Pulmonary artery endothelial cell (primary cell): Measurements from ENCODE around the gene WSCD1. TPM values are rescaled to one million over a fixed set of nuclear protein-coding genes. Genes with fewer than 3 reads are reported as not detected.

Experiments used
- DNase-seq: peaks from one replicate; pipeline ENCODE4 v3.0.0-alpha.2; 2011; ENCODE audit warnings: low read depth, low spot score
- total RNA-seq: library from RNA; depleted of rRNA; stranded (reverse); fragments of >200 nt; gene quantifications from 2 replicates; pipeline ENCODE4 v1.2.3, GENCODE V29; 2014

WSCD1 gene
- total RNA-seq, 1 donor from 2014 or later: 49.5 TPM

- DNase-seq: no peak
These were observed 10.8 kb upstream of the WSCD1 start for GRCh38 chr17:6059406-6059805.

DNA sequence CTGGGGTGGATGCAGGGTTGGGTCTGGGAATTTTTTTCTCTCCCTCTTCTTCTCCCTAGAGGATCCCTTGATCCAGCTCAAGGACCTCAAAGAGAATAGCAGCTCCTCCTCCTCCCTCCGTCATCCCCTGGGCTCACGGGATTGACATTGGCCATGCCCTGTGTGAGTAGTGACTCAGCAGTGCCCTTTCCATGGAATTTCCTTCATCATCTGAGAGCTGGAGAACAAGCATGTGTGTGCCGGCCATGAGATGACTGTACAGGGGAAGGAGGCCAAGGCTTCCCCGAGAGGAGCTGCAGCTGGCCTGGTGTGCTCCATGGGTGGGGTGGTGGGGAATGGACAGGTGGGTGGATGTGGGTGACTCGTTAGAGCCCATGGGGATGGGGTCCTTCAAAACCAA, 8.9 kb upstream of the WSCD1 start:
- DNase-seq: peak; percentile 64

DNA sequence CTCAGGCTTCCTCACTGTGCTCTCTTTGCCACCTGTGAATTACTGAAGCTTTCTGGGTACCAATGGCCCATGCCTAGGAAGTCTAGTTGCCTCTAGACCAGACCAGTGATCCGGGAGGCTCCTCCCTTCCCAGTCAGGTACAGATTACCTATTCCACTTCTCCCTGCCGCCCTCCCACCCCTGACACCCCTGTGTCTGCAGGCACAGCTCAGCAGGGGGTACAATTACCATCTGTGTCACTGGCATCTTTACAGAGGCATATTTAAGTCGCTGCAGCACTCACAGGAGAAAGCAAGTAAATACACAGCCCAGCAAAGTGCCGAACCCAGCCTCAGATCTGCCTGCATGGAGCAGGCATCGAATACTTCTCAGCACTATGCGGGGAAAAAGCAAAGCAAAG, 5.3 kb upstream of the WSCD1 start:
- no peak for DNase-seq

DNA sequence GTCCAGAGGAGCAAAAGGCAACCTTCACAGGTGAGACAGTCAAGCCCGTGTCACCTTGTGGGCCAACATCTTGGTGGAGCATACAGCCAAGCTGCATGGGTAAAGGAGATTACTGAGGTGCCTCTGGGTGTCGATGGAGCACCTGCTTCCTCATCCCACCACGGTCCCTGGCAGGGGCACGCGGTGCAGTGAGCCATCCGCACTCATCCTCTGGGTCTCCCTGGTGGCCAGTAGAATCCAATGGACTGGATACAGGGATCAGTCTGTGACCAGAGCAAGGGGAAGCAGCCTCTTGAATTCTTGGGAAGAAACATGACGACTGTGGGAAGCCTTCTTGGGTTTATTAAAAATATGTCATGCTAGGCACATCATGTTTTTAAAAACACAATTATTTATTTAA, 4.8 kb upstream of the WSCD1 start:
- DNase-seq: no peak

DNA sequence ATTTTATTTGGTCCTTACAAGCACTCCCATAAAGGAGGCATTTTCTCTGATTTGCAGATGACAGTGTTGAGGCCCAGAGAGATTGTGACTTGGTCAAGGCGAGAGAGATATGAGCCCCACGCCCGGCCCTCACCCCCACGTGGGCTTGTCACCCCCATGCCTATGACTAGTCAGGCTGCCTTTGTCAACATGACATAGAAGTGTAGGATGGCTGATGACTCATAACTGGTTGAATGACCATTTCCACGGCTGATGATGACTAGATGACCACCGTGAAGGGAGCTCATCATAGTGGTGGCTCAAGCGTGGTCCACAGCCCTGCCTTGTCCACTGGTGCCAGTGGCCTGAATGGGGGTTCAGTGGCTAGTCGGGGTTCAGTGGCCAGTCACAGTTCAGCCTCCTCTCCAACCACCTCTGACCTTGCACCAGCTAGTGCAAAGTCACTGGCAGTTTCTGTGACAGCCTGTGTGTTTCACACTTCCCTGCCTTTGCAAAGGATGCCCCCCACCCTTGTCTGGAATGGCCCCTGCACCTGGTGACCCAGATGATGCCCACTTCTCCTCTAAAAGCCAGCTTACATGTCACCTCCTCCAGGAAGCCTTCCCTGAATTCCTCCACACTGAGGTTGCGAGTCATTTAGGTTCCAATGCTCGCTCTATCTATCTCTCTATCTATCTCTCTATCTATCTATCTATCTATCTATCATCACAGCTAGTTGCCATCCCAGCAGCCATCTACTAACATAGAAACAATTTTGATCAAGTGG, 3.8 kb upstream of the WSCD1 start:
- no peak for DNase-seq

DNA sequence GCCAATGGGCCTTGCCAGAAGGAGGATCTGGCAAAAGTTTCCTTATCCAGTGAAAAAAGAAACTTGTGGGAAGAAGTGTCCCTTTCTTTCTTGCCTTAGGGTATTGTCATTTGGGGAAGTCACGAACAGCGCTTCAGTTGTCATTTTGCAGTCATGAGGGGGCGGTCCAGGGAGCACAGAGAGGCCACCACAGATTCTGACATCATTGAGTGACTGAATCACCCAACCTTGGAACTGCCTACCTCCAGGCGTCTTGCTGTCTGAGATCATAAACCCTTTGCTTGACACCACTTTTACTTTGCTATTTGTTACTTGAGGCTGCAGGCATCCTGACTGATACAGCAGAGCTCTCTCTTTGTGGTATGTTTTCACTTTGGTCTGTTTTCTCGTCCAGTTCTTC, 3.1 kb upstream of the WSCD1 start:
- DNase-seq: no peak

DNA sequence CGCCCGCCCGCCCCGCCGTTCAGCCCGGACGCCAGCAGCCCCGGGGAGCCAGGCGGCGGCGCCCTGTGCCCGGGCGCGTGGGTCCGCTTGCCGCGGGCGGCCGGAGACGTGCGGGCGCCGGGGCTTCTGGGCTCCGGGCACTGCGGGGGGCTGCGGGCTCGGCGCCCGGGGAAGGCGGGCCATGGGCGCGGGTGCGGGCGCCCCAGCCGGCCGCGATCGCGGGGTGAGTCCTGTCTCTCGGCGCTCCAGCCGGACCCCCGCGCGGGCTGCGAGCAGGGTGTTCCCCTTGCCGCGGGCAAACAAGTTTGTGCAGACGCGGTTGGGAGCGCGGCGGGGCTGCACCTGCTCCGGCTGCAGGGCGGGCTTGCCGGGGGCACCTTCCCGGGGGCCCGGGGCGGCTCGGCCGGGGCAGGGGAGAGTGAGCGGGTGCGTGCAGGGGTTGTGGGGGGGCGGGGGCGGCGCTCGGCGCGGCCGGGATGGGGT, 292 bp downstream of the WSCD1 start:
- DNase-seq: no peak

GRCh38 chr17:6070913-6071511, 833 bp downstream of the WSCD1 start:
- no peak for DNase-seq

- DNase-seq: no peak
These were observed 1.4 kb downstream of the WSCD1 start for GRCh38 chr17:6071528-6072065.

DNA sequence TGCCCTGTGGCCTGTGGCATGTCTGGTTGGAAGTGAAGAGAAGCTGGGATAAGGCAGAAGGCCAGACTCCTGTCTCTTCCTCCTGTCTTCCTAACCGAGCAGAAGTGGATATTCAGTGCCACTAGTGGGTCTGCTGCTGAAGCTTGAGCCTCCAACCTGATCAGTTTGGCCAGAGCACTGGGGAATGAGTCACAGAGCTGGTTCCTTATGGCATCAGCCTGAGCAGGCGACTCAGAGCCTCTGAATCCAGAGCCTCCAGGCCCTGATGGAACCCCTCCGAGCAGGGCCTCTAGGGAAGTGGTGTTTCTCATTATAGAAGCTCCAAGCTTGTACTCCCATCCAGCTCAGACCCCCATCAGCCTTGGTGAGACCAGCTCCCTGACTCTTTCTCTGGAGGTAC, 2.0 kb downstream of the WSCD1 start:
- no peak for DNase-seq

GRCh38 chr17:6072611-6073010, 2.4 kb downstream of the WSCD1 start:
- DNase-seq: no peak

- no peak for DNase-seq
These were observed 3.4 kb downstream of the WSCD1 start for GRCh38 chr17:6073620-6074019.

DNA sequence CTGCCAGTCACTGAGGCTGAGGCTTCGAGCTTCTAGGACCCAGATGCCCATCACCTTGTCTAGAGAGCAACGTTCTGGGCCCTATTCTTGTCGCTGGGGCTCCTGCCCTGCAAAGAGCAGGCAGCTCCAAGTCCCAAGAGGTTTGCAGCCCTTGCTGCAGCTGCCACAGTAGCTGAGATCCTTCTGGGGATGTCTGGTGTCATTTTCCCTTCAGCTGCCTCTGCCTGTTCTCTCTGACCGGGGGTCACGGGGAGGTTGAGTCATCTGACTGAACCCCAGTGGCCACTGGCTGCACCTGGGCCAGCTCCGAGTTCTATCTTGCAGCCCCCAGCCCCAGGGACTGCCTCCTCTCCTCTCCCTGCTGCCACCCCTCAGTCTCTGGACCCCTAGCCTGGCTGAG, 4.9 kb downstream of the WSCD1 start:
- DNase-seq: no peak

DNA sequence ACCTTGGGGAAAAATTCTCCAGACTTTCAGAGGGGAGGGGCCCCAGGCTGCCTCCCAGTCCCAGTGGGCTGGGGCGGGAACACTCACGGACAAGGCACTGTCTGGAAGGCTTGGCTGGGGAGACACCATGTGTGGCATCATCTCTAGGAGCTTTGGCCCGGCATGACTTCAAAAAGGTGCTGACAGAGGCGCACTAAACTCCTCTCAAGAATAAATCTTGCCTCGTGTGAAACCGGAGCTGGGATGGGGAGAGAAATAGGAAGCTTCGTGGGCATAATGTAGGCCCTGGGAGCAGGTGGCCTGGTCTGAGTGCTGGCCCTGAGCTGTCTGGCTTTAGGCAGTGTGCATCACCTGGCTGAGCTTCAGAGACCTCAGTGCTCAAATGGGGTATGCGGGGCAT, 5.7 kb downstream of the WSCD1 start:
- DNase-seq: no peak

DNA sequence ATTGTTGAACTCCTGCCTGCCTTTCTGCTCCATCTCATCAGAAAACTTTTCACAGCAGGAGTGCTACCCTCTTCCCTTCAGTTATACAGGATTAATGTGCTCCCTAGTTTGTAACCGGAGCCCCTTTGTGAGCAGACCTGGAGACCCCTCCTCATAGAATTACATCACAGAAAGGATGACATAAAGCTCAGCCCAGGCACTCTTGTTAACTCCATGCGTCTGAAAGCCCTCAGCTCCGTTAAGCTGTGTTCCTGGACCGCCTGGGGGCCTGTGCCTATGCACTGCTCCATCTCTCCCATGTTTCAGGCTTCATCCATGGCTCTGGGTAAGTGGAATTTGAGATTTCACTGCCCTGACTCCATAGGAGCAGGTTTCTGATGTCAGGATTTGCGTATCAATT, 7.6 kb downstream of the WSCD1 start:
- no peak for DNase-seq

DNA sequence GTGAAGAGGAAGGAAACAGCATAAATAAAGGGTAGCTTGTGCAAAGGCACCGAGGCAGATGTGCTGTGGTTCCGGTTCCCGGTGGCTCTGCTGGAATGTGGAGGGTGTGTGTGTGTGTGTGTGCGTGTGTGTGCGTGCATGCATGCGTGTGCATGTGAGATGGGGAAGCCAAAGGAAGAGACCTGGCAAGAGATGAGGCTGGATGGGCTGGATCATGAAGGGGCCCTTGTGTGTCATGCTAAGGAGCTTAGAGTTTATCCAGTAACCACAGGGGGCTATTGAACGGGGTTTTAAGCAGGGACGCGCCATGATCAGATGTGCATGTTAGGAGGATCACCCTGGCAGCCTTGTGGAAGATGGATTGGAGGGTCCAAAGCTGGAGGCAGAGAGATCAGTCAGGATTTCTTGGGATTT, 8.3 kb downstream of the WSCD1 start:
- no peak for DNase-seq

DNA sequence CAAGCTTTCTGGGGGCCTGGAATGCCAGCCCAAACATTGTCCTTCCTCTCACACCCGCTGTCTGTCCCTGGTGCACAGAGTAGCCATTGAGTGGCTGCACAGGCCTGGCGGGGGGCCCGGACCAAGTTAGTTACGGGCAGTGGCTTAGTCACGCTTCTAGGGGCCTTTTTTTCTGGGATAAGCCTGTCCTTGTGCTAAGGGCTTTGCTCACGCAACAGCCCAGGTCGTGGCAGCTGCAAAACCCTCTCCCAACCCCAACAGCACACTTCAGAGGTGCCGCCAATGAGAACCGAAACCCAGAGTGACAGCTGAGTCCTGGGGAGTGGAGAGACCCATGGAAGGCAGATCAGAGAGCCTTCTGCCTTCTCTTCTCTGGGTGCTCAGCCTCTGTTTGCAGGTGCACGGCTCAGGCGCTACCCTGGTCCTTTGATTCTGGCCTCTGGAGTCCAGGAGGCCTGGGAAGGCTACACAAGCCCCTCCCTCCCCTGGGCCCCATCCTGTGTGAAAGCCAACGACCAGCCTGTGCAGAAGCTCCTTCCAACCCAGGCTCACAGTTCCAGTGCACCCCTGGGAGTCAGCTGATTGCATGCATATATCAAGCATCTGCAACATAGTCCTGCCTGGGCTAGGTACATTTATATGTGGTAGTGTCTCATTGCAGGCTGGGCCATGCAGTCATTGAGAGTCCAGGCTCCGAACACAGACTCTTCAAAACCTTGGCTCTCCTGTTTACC, 9.1 kb downstream of the WSCD1 start:
- no peak for DNase-seq

DNA sequence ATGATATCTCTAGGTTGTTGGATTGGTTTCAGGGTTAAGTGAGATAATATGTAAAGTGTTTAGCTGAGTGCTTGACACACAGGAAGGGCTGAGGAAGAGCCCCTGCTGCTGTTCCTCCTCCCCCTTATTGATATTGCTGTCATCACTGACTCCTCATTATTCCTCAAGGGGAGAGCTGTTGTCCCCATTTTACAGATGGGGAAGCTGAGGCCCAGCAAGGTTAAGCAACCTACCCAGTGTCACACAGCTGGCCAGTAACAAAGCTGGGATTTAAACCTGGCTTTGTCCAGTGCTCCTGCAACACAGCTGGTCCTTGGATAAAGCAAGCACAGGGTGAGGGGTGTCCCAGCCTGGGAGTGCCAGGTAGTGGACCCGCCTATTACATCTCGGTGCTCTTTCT, 9.8 kb downstream of the WSCD1 start:
- DNase-seq: no peak

- DNase-seq: no peak
These were observed 10.7 kb downstream of the WSCD1 start for GRCh38 chr17:6080711-6081430.

DNA sequence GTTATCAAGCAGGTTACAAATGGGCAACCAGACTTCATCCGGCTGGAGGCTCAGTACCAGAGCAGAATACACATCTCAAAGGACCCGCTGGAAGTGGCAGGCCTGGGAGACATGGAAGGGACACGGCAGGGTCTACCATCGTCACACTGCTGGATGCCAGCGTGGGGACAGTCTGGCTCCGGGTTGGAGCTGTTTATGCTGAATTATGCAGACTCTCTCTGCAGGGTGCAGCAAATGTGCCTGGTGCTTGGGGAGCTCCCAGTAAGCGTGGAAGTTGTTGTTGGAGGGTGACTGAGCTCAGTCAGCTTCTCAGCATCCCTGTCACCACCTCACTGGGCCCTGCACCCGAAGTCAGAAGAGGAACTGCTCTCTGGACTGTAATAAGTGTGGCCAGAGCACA, 12.2 kb downstream of the WSCD1 start:
- DNase-seq: no peak

DNA sequence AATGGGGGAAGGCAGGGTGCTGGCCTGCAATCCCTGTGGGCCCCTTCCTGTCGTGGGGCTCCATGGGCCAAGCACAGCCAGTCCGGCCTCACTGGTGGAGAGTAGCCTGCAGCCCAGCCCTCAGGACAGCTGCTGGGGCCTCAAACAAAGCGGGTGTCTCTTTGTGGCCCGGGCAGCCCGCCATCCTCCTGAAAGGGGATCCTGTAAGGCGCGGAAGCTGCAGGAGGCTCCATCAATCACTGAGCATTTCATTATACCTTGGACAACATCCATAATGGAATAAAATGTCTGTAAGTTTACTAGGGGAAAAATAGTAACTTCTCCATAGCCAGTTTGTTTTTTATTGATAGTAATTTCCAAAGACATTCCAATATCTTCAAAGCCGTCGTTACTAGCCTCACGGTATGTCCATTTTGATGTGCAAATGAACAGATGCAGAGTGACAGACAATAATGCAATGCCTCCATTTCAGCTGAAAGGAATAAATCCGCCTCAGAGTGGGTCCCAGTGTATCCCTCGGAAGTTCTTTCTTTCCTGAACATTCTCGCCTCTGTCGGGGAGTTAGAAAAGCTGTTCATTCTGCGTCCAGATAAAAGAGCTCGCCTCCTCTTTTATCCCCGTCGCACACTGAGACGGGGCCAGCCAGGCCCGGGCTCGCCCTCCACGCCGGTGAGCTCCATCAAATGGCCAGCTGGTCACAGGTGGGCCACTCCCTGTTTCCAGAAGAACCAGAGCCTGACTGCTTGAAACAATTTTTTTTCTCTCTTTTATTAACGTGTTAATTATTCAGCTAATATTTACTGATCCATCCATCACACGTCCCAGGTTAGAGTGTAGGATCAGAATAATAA, 14.4 kb downstream of the WSCD1 start:
- no peak for DNase-seq
